OCI-LY3 (cell line): ENCODE measurements around the gene ARPC2.

Source experiments
- CTCF ChIP-seq: fragments of 200-600, 300-600 bp; sonication (generic); IDR thresholded peaks from 2 replicates; pipeline ENCODE4 v1.5.1; 2014; ENCODE audit warnings: antibody characterized with exemption, low read length, low read depth
- EZH2phosphoT487 ChIP-seq: fragments of 200-600 bp; shearing (Covaris generic); IDR thresholded peaks from 2 replicates; pipeline ENCODE4 v1.6.1; 2018; ENCODE audit warnings: antibody characterized with exemption, mixed run types, low read depth

DNA sequence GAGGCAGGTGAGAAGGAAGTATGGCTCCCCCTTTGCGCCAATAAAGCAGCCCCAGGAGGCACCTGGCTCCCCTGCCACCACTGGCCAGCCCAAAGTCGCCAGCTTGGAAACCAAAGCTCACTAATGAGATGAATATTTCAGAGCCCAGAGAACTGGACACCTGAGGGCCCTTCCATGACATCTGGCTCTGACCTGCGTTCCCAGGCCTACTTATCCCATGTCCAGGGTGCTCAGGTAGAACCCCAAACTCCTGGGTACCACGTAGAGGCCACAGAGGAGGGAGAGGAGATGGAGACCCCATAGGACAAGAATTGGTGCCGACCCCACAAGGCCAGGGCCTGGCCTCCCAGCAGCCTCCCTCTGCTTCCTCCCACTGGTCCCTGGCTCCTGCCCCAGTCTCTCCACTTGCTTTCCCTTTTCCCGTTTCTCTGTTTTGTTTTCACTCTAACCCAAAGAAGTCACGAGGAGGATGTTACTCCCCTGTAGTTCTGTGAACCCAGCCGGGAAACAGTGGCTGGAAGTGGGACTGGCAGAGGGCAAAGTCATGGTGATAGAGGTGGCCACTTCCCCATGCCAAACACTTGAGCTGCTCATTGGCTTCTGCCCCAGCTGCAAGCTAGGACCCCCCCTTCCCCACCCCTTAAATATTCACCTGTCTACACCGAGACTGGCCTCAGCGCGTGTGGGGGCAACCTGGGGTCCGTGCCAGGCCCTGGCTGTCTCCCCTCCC is 74.5 kb downstream of the ARPC2 start:
- TF ChIP-seq CTCF, result no peak
- TF ChIP-seq EZH2phosphoT487, result no peak
